ENCODE results near the gene TMEM33.
A peak's percentile ranks its signal among the peaks of the same experiment; 100 is the strongest.
"Not testable (repeated sequence)": the region's sequence is repeated elsewhere in the genome, so short reads cannot be mapped to it uniquely, and the experiment has no call there.

The TMEM33 gene, protein sequence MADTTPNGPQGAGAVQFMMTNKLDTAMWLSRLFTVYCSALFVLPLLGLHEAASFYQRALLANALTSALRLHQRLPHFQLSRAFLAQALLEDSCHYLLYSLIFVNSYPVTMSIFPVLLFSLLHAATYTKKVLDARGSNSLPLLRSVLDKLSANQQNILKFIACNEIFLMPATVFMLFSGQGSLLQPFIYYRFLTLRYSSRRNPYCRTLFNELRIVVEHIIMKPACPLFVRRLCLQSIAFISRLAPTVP

DNA sequence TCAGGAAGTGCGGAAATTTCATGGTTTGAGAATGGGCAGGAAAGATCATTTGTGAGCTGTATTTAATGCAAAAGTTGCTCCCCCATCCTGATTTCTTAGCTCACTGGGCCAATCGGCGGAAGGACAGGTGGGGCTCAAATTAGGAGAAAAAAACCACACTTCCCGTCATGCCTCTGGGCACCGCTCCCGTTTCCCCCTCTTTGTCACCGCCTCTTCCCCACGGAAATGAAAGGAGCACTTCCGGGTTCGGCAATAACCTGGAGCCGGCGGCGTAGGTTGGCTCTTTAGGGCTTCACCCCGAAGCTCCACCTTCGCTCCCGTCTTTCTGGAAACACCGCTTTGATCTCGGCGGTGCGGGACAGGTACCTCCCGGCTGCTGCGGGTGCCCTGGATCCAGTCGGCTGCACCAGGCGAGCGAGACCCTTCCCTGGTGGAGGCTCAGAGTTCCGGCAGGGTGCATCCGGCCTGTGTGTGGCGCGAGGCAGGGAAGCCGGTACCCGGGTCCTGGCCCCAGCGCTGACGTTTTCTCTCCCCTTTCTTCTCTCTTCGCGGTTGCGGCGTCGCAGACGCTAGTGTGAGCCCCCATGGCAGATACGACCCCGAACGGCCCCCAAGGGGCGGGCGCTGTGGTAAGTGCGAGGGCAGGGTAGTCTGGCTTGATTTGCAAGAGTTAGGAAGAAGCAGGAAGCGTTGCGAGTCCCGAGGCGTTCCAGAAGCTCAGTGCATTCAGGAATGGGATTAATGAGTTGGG, at the start of gene TMEM33:
TSS of gene TMEM33 (plus strand) at position 529 of the 751 bp plus-strand sequence. CDS start at position 585, 56 bp downstream.
- peak; percentile 84 for DNase-seq

DNA sequence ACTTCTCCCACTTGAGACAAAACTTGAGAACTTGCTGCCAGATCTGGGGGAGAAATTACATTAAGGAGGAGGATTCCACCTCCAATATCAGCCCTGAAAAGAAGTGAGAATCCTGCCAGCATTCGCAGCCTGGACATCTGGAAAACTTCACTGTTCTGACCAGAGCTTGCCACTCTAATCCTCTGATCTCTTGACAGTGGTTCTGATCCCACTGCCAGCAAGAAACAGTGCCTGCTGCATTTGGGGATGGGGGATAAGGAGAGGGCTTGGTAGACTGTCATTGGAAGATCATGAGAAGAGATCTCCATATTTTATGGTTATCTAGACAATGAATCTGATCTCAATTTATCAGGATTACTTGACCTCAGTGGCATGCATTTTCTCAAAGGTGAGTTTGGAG, 49.8 kb upstream of the TMEM33 start:
- DNase-seq, result no peak

DNA sequence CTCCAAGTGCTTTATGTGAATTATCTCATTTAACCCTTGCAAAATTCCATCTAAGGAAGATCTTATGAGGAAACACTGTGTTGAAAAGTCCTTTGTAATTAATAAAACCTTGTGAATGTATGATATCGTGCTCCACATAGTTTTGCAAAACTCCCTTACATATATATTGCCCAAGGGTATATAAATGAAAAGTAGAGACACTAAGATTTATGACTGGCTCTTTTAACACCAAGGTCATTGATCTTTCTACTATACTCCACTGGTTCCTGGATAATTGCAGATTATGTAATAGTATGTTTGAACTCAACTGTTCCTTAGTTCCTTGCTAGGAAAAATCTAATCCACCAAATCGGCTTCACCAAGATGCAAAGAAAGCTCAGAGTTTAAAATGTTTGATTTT, 48.0 kb upstream of the TMEM33 start:
- no peak for DNase-seq

DNA sequence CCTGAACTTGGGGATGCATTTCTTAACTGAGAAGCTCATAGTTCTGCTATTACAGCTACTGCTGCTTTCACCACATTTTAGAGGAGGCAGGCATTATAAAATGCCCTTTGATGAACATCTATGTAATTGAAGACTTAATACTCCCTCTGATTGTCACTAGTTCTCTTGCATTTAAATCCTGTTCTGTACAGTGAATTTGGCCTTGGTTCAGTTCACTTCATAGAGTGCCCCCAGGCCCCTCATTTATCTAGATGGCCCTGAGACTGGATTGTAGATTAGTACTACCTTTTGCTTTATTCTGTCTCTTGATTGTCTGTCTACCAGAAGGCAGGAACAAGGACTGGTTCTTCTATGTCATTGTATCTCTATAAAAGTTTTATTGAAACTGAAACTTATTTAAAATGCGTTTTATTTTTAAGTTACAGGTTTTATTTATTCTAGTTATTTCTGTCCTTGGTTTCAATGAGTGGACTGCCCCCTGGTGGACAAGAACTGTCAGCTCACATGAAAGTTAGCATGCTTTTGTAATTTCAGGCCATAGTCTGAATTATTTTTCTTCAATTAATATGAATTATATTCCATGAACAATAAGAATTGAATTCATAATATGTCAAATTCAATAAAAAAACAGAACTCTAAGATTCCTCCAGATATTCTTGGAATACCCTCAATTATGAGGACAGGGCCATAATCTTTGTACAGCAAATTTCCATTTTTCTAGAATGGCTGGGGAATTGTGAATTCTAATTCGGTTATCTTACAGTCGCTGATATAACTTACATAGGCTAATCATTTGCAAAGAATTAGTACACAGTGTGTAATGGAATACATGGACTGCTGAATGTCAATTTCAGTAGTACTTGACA, 47.2 kb upstream of the TMEM33 start:
- peak; percentile 46 for DNase-seq

DNA sequence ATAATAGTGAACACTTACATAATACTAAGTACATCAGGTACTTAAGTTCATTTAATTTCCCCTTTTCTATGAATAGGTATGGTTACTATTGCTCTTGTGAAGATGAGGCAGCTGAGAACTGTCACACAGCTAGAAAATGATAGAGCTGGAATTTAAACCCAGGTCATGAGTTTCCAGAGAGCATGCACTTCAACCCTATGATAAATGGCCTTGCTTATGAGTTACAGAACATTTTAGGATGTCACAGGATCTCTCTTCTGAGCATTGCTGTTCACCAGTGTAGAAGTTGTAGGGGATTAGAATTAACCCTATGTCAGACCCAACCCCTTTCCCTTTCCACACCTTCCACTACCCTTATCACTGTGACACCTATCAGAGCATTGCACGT, 46.5 kb upstream of the TMEM33 start:
- DNase-seq, result no peak

DNA sequence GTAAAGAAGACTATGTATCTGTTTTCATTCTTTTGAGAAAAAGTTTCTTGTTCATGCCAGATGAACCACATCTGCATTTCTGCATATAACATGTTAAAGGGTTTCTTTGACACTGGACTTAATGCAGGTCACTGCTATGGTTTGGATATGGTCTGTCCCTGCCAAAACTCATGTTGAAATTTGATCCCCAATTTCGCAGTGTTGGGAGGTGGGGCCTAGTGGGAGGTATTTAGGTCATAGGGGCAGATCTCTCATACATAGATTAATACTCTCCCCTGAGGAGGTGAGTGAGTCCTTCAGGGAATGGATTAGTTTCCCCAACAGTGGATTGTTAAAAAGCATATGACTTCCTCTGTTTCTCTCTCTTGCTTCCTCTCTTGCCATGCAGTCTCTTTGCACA, 45.9 kb upstream of the TMEM33 start:
- no peak for DNase-seq

DNA sequence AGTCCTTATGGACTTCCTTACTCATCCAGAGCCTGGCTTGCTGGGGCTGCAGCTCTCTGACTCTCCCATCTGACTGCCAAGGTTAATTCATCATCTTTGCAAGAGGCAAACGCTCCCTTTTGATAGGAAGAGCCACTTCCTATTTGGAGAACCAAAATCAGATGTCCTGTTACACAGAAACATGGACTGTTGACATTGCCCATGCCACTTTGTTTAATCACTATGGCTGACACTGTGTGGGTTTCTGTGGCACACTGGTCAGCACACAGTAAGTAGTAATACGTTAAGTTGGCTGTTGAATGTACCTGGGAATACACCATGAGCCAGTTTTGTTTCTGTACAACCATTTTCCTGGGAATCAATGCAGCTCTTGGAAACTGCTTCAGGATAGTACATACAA, 45.1 kb upstream of the TMEM33 start:
- no peak for DNase-seq

DNA sequence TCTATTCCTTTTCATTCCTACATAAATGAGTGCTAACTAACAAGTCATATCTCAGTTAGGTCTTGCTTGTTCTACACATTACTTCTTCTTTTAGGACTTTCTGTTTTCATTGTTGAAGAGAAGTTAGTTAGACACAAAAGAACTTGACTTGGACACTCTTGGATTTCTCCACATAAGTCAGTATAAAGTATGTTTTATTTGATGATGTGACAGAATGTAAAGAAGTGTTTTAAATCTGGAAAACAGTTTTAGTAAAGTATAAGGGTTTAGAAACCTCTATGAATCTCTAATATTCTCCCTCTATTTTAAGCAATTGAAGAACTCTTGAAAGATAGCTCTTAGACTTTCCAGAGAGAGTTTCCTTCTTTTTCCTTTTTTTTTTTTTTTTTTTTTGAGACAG, 38.6 kb upstream of the TMEM33 start:
- DNase-seq, result no peak

DNA sequence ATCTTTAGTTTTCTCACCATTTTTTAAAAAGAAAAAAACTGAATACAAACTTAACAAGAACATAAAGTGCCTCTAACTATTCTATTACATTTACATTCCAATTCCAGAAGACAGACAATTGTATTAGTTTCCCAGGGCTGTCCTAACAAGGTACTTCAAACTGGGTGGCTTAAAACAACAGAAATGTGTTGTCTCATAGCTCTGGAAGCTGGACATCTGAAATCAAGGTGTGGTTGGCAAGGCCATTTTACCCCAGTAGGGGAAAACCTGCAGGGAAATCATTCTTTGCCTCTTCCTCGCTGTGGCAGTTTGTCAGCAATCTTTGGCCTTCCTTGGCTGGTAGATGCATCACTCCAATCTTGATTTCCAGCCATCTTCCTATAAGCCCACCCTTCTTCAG, 37.5 kb upstream of the TMEM33 start:
- DNase-seq, result no peak

DNA sequence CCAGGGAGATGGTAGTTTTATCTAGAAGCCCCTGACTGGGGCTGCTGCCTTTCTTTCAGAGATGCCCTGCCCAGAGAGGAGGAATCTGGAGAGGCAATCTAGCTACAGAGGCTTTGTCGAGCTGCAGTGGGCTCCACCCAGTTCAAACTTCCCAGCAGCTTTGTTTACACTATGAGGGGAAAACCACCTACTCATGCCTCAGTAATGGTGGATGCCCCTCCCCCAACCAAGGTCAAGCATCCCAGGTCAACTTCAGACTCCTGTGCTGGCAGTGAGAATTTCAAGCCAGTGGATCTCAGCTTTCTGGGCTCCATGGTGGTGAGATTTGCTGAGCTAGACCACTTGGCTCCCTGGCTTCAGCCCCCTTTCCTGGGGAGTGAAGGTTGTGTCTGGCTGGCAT, 26.1 kb upstream of the TMEM33 start:
- DNase-seq, result not testable (repeated sequence)

DNA sequence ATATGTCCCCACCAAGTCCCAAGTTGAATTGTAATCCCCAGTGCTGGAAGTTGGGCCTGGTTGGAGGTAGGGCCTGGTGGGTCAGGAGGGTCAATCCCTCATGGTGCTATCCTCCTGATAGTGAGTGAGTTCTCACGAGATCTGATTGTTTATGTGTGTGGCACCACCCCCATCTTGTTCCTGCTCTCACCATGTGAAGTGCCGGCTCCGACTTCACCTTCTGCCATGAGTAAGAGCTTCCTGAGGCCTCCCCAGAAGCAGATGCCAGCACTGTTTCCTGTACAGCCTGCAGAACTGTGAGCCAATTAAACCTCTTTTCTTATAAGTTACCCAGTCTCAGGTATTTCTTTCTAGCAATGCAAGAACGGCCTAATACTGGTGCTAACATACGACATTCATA, 22.7 kb upstream of the TMEM33 start:
- DNase-seq, result no peak

DNA sequence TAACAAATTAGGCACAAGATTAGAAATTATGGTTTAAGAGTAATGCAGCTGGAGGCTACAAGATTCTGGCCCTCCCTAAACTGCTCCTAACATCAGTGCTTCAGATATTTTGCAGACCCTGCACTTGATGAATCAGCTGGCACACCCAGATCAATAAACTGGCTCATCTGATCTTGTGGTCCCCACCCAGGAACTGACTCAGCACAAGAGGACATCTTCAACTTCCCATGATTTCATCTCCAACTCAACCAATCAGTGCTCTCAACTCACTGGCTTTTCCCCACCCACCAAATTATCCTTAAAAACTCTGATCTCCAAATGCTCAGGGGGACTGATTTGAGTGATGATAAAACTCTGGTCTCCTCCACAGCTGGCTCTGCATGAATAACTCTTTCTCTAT, 21.7 kb upstream of the TMEM33 start:
- DNase-seq, result no peak

DNA sequence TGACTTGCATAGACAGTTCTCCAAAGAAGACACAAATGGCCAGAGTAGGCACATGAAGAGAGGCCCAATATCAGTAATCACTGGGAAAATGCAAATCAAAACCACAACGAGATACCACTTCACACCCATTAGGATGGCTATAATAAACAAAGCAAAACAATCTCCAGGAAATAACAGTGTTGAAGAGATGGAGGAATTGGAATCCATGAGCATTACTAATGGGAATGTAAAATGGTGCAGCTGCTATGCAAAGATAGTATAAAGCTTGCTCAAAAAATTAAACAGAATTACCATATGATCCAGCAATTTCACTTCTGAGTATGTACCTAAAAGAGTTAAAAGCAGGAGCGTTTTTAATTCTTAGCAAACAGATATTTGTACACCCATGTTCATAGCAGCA, 17.0 kb upstream of the TMEM33 start:
- no peak for DNase-seq

DNA sequence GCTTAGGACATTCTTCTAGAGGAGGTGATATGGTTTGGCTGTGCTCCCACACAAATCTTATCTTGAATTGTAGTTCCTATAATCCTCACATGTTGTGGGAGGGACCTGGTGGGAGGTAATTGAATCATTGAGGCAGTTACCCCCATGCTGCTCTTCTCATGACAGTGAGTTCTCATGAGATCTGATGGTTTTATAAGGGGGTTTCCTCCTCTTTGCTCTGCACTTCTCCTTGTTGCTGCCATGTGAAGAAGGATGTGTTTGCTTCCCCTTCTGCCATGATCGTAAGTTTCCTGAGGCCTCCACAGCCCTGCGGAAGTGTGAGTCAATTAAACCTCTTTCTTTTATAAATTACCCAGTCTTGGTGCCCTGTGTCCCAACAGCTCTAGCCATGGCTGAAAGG, 14.8 kb upstream of the TMEM33 start:
- not testable (repeated sequence) for DNase-seq

DNA sequence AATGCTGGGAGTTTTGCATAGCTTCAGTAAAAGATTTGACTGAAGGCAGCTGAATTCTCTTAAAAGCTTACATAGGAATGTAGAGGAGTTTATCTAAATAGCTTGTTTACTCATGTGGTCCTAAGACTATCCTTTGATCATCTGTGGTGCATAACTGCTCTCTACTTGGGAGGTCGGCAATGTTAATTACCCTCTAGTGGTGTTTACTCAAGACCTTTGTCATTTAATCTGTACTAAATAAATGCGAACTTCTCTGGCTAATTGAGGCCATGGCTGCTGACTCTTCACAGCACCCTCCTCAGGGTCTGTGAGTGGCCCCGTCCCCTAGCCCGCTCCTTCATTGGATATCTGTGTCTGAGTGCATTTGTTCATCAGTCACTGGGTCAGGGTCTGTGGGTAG, 13.8 kb upstream of the TMEM33 start:
- no peak for DNase-seq

DNA sequence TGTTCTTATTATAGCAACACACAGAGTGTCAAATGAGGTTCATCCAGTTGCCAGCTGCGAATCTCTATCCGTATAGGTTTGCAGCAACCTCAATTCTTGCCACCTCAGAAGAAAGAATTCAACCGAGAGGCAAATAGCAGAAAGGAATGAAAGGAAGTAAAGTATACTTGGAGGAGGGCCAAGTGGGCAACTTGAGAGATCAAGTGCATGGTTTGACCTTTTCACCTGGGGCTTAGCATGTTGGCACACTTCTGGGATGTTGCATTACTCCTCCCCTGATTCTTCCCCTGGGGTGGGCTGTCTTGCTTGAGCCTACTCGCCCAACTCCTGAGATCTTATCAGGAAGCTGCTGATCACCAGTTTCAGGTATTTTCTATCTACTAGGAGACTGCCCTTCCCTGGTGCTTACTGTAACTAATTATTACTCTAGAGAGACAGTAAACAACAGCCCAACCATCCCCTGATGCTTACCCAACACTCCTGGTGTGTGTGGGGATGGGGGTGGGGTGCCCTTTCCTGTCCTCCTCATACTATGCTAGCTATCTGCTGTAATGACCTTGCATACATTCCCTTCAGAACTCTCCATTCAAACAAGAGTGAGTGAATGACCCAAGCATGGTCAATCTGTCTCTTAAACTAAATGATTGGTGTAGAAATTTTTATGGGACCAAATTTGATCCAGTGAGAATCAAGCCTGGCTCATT, 7.3 kb upstream of the TMEM33 start:
- DNase-seq, result no peak

DNA sequence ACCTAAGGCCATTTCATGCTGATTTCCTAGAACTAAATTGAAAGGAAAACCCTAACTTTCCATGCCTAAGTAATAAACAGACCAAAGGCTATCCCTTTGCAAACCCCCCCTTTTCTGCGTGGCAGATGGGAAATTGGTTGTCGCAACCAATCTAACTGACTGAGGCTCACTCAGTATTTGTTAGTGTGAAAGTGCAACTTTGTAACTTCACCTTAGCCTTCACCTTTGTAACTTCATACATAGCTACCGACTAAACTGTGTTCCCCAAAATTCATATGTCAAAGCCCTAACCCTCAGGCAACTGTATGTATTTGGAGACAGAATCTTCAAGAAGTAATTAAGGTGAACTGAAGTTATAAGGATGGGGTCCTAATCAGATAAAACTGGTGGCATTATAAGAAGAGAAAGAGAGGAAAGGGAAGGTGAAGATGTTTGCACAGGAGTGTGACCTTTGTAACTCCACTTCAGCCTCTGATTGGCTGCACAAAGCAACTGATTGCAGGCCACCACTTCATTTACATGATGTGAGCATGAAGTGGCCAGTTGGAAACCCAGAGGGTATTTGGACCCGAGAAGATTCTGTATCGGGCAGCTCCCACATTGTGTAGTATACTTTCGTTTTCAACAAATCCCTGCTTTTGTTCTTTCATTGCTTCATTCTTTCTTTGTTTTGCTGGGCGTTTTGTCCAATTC, 4.9 kb upstream of the TMEM33 start:
- no peak for DNase-seq

DNA sequence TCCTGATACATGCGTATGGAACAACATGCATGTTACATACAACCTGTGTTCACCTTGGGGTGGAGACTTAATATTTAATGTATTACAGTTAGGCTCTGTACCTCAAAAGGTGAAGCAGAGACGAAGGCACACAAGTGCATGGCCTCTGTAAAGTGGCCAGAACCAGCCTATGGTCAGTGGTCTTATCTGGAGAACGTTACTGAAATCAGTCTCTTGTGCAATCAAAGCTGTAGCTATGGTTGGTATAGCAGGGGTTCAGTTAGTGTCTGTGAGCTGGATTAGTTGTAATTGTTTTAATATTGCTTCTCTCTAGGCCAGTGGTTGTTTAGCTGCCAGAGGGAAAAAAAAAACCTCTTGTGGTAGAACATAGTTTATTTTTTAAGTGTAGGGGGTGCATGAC, 2.2 kb upstream of the TMEM33 start:
- no peak for DNase-seq

DNA sequence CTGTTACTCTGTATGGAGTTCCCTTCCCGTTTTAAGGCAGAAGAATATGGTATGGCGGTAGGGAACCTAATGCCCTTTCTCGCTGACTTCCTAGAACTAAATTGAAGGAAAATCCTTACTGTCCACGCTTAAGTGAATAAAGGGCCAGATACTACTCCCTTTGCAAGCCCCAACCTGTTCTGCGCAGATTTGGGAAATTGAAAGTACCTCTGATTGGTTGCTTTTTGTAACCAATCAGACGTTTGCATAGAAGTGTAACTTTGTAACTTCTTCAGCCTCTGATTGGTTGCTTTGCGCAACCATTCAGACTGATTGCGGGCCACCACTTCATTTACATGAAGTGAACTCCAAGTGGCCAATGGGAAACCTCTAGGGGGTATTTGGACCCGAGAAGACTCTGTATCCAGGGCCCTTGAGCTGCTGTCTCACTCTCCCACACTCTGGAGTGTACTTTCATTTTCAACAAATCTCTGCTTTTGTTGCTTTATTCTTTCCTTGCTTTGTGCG, 1.2 kb upstream of the TMEM33 start:
- no peak for DNase-seq

DNA sequence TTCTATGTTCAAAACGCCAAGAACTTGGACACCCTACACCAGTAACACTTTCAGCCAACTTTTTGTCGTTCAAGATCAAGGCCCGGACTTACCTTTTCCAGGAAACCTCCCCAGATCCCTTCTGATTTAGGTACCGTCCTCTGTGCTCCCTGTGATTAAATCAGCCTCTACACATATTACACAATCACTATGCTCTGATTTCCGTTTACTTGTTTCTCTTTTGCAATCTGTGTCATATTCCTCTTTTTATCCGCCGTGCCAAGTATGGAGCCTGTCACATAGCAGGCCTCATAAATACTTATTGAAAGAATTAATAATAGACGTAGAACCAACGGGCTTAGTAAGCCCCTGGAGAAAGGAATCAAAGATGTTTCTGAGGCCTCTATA, 722 bp upstream of the TMEM33 start:
- no peak for DNase-seq

DNA sequence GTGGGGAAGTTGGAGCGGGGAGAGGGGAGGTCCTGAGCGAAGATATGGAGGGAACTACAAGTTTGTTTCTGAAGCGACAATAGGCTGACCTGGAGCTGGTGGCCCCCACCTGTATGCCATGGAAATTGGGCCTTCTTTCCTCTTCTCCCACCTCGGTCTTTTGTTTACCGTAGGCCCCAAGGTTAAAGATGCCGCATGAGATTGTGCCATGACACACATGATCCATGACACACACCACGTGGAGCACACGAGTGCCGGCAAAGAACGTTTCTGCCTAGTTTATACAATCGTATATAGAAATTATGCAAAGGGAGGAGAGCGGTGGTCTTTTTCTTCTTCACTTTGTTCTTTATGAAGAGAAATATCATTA, 408 bp downstream of the TMEM33 start:
- DNase-seq, result no peak

DNA sequence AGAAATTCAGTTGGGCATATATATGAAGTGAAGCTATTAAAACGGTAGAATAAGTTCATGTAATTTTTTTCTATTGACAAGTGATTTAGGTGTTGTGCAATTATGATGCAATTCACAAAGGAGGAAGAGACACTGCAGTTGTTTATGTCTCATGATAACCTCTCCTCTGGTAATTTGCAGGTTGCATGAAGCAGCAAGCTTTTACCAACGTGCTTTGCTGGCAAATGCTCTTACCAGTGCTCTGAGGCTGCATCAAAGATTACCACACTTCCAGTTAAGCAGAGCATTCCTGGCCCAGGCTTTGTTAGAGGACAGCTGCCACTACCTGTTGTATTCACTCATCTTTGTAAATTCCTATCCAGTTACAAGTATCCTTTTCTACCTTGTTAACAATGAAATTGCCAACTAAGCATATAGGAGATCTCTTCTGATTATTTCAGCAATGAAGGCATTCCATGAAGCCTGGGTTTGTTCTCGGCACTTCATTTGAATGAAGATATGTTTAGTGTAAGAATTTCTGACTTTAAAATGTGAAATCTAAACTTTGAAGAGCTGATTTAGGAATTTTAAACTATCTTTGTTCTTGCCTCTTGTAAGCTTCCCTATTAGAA, 3.9 kb downstream of the TMEM33 start:
- DNase-seq, result no peak
